ENCODE data around the gene AGMO. TPM values are rescaled to one million over a fixed set of nuclear protein-coding genes. Genes with fewer than 3 reads are reported as not detected.
A peak's percentile ranks its signal among the peaks of the same experiment; 100 is the strongest.

AGMO gene
- total RNA-seq (0.80 TPM), polyA plus RNA-seq (ENCODE audit: insufficient read depth in 1 of 8, insufficient read length in 8 of 8, low replicate concordance in 1 of 8) (1 to 10 TPM in 1 of 8 donors, under 1 TPM in 7; 0.20 to 1.8 (median 0.25) TPM)
- long read RNA-seq, donor 1, result 0 reads
- long read RNA-seq, donor 2, result 0 reads
- long read RNA-seq, donor 3, result 0 reads
- long read RNA-seq, donor 4, result 0 reads
- long read RNA-seq, donor 5, partial matches to known transcripts, result 82 of 82 reads
- long read RNA-seq, donor 5, other reads (novel, unspliced or antisense), result 0 of 82 reads
- long read RNA-seq, donor 6, result 0 reads
- long read RNA-seq, donor 7, result 0 reads
- long read RNA-seq, donor 8, result 0 reads
- long read RNA-seq, donor 9, result 0 reads
- long read RNA-seq, donor 10, result 0 reads
- long read RNA-seq, donor 11, result 0 reads

DNA sequence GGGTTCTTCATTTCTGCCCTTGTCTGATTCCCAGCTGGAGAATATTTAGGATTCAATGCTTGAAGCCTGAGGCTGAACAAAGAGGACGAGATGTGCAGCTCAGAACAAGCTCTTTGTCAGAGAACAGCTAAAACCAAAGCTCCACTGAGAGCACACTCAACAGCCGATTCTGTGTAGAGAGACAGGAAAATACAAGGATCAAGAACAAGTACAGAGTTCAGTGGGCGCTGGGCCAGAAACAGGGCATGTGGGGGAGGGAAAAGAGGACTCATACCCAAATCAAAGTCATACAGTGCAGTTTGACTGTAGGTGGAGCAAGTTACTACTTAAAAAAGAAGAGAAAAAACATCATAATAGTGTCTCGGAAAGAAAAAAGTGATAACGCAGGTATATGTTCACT lies at the start of gene AGMO:
Gene AGMO (minus strand): TSS at position 181 of the 400 bp plus-strand sequence.
- WGBS (ENCODE audit: insufficient coverage), result no CpG with 5 or more reads among the region's 5 CpGs
- Histone ChIP-seq H3K9me3 (replicated peaks; ENCODE audit: control insufficient read depth, low read depth, low read length) (no peaks in the 10 kb centered on the region), H3K27me3 (ENCODE audit: control insufficient read depth, insufficient read depth, low read length) (no peaks in the 10 kb centered on the region), H3K36me3 (ENCODE audit: control insufficient read depth, insufficient read depth, low read length) (no peaks in the 10 kb centered on the region), H3K4me1 (ENCODE audit: control insufficient read depth, insufficient read depth, low read length) (no peaks in the 10 kb centered on the region), H3K27ac (ENCODE audit: low read length) (peak within 1 kb of the TSS; percentile 26), H3K4me3 (ENCODE audit: low read length) (no peak within 1 kb of the TSS)
- peak; percentile 53 for DNase-seq

DNA sequence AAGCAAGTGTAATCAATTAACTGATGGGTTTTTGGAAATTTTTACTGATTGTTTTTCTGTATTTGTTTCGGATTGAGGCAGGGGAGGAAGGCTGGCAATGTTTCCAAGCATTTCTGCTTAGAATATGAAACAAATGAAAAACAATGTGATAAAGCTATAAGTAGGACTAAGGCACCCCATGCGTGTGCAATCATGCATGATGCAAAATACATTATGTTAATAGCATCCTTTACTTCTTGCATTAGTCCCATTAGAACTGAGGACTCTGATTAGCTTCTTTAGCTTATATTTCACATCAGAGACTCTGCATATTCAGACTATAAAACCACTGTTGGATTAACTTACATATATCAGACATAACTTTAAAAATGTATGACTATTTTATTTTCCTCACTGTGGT lies 48.7 kb upstream of the AGMO start:
- Histone ChIP-seq H3K4me1 (ENCODE audit: control insufficient read depth, insufficient read depth, low read length) (no peaks in the 10 kb centered on the region), H3K27me3 (ENCODE audit: control insufficient read depth, insufficient read depth, low read length) (no peaks in the 10 kb centered on the region), H3K9me3 (replicated peaks; ENCODE audit: control insufficient read depth, low read depth, low read length) (no peaks in the 10 kb centered on the region), H3K36me3 (ENCODE audit: control insufficient read depth, insufficient read depth, low read length) (no peaks in the 10 kb centered on the region), H3K27ac (ENCODE audit: low read length) (no peak overlapping the region), H3K4me3 (ENCODE audit: low read length) (no peak overlapping the region)
- no peak for DNase-seq
- WGBS (ENCODE audit: insufficient coverage), result 88% methylated on average over 1 of the region's 2 CpGs

DNA sequence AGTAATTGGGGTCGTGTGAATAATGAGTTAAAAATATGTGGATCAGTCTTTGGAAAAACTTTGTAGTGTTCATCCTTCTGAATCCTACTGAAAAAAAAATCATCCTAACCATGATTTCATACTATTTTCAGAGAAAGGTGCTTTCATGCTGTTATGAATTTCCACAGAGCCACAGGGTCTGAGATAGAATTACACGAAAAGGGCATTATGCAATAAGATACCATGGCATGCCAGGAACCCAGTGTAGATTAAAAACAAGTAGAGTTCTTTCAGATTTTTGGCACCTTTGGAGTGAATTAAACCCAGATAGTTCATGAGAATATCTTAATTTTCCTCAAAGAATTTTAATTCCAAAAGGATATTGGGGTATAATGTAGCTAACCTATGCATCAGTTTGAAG lies 47.5 kb upstream of the AGMO start:
- Histone ChIP-seq H3K4me3 (ENCODE audit: low read length) (no peak overlapping the region), H3K27me3 (ENCODE audit: control insufficient read depth, insufficient read depth, low read length) (no peaks in the 10 kb centered on the region), H3K27ac (ENCODE audit: low read length) (no peak overlapping the region), H3K9me3 (replicated peaks; ENCODE audit: control insufficient read depth, low read depth, low read length) (no peaks in the 10 kb centered on the region), H3K4me1 (ENCODE audit: control insufficient read depth, insufficient read depth, low read length) (no peaks in the 10 kb centered on the region), H3K36me3 (ENCODE audit: control insufficient read depth, insufficient read depth, low read length) (no peaks in the 10 kb centered on the region)
- WGBS (ENCODE audit: insufficient coverage), result no CpG with 5 or more reads among the region's 2 CpGs
- DNase-seq, result no peak

DNA sequence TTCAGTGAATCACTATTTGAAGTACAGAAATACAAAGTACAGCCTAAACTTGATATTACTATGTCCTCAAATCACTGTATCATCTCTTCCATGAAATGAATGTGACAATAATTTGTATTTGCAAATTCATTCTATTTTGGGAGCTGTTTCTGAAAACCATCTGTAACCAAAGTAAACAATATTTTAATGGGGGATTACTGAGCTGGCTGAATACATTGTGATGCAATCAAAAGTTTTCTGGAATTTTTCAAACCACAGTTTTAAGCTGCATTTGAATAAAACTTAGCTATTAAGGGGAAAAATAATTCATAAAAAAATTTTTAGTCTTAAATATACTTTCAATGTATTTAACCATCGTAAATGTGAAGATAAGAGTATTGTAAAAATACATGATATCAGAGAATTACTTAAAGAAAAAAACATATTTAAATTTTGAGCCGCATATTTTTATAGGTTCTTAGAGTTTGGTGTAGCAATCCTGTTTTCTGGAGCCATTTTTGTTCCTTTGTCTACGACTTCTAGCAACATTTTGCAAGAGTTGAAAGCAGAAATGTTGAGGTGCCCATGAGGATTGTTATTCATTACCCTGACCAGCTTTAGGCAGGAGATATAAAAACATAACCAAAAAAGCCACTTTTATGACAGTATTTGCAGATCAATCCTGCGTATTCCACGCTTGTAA lies 45.9 kb upstream of the AGMO start:
- peak; percentile 54 for DNase-seq
- no peak overlapping the region for H3K27ac ChIP-seq (ENCODE audit: low read length)
- H3K4me1 ChIP-seq (ENCODE audit: control insufficient read depth, insufficient read depth, low read length), result no peaks in the 10 kb centered on the region
- H3K9me3 ChIP-seq (replicated peaks; ENCODE audit: control insufficient read depth, low read depth, low read length), result no peaks in the 10 kb centered on the region
- H3K27me3 ChIP-seq (ENCODE audit: control insufficient read depth, insufficient read depth, low read length), result no peaks in the 10 kb centered on the region
- H3K4me3 ChIP-seq (ENCODE audit: low read length), result no peak overlapping the region
- no CpG with 5 or more reads among the region's 5 CpGs for WGBS (ENCODE audit: insufficient coverage)
- no peaks in the 10 kb centered on the region for H3K36me3 ChIP-seq (ENCODE audit: control insufficient read depth, insufficient read depth, low read length)

DNA sequence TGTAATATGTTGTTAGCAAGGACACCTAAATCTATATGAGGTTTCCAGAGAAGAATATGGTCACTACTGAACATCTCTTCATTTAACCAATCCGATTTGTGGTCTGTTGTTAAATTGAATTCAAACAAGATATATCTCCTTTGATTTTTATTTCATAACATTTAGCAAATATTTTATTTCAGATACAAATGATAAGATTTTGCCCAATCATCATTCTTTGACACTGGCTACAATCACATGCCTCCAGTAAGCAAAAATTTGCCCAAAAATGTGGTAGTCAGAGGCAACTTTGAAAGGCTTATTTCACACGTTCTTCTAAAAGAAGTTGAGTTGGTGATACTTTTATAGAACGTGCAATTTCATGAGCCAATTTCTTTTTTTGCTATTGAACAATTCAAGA lies 44.7 kb upstream of the AGMO start:
- no CpG with 5 or more reads among the region's 3 CpGs for WGBS (ENCODE audit: insufficient coverage)
- H3K4me3 ChIP-seq (ENCODE audit: low read length), result no peak overlapping the region
- H3K4me1 ChIP-seq (ENCODE audit: control insufficient read depth, insufficient read depth, low read length), result no peaks in the 10 kb centered on the region
- H3K36me3 ChIP-seq (ENCODE audit: control insufficient read depth, insufficient read depth, low read length), result no peaks in the 10 kb centered on the region
- H3K27me3 ChIP-seq (ENCODE audit: control insufficient read depth, insufficient read depth, low read length), result no peaks in the 10 kb centered on the region
- DNase-seq, result no peak
- H3K27ac ChIP-seq (ENCODE audit: low read length), result no peak overlapping the region
- no peaks in the 10 kb centered on the region for H3K9me3 ChIP-seq (replicated peaks; ENCODE audit: control insufficient read depth, low read depth, low read length)

DNA sequence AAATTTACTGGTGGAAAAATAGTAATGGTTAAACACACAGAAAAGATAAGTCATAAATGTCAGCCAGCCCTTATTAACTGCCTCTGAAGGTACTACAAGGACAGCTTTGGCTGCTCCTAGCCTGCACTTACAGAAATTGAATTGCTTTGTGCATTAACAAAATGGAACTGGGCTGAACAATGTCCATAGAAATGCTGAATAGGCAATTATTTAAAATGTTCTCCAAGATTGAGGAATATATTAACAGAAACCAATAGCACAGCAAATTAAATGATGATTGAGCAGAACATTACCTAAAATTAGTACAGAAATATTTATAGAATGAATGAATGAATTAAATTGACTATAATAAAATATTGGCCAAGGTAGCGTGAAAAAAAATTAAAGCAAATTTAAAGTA lies 42.4 kb upstream of the AGMO start:
- Histone ChIP-seq H3K4me3 (ENCODE audit: low read length) (no peak overlapping the region), H3K27ac (ENCODE audit: low read length) (no peak overlapping the region), H3K27me3 (ENCODE audit: control insufficient read depth, insufficient read depth, low read length) (no peaks in the 10 kb centered on the region), H3K4me1 (ENCODE audit: control insufficient read depth, insufficient read depth, low read length) (no peaks in the 10 kb centered on the region), H3K9me3 (replicated peaks; ENCODE audit: control insufficient read depth, low read depth, low read length) (peaks cover 5% of the 10 kb centered on the region), H3K36me3 (ENCODE audit: control insufficient read depth, insufficient read depth, low read length) (peaks cover 5% of the 10 kb centered on the region)
- DNase-seq, result no peak
- no CpG with 5 or more reads among the region's 1 CpG for WGBS (ENCODE audit: insufficient coverage)

DNA sequence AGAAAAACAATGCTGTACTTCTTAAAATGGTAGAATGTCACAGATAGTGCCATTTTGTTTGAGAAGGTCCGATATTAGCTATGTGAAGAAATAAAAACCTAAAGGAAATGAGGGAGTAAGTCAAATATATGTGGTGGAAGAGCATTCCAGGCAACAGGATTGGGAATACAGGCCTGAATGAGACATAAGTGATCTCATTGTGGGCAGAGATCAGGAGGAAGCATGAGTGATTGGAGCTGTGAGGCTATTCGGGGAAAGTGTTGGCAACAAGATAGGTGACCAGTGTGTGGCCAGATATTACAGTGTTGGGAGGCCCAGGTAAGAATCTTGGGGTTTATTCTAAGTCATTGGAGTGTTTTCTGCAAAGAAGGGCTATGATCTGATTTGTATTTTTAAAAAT lies 41.3 kb upstream of the AGMO start:
- no peak for DNase-seq
- 80% methylated on average over 1 of the region's 2 CpGs for WGBS (ENCODE audit: insufficient coverage)
- Histone ChIP-seq H3K9me3 (replicated peaks; ENCODE audit: control insufficient read depth, low read depth, low read length) (peaks cover 5% of the 10 kb centered on the region), H3K4me3 (ENCODE audit: low read length) (no peak overlapping the region), H3K27ac (ENCODE audit: low read length) (no peak overlapping the region), H3K27me3 (ENCODE audit: control insufficient read depth, insufficient read depth, low read length) (no peaks in the 10 kb centered on the region), H3K4me1 (ENCODE audit: control insufficient read depth, insufficient read depth, low read length) (no peaks in the 10 kb centered on the region), H3K36me3 (ENCODE audit: control insufficient read depth, insufficient read depth, low read length) (peaks cover 5% of the 10 kb centered on the region)

DNA sequence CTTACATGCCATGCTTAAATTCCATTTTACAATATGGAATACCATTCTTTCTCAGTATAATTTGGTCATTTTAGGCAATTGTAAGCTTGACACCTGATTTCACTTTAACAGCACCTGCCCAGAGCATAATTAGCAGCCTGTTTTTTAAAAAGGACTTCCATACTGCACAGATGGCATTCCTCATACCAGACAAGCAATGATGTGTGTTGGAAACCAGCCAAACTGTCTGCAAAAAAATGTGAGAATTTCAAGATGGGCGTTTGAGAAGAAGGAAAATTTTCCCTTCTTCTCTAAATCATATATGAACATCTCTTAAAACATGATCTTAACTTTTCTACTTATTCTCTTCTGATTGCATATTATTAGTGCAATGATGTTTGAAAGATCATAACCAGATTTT lies 40.4 kb upstream of the AGMO start:
- WGBS (ENCODE audit: insufficient coverage), result no CpG with 5 or more reads among the region's 1 CpG
- H3K4me3 ChIP-seq (ENCODE audit: low read length), result no peak overlapping the region
- no peaks in the 10 kb centered on the region for H3K4me1 ChIP-seq (ENCODE audit: control insufficient read depth, insufficient read depth, low read length)
- peak; percentile 52 for DNase-seq
- peaks cover 5% of the 10 kb centered on the region for H3K9me3 ChIP-seq (replicated peaks; ENCODE audit: control insufficient read depth, low read depth, low read length)
- H3K27me3 ChIP-seq (ENCODE audit: control insufficient read depth, insufficient read depth, low read length), result no peaks in the 10 kb centered on the region
- H3K36me3 ChIP-seq (ENCODE audit: control insufficient read depth, insufficient read depth, low read length), result peaks cover 5% of the 10 kb centered on the region
- no peak overlapping the region for H3K27ac ChIP-seq (ENCODE audit: low read length)

DNA sequence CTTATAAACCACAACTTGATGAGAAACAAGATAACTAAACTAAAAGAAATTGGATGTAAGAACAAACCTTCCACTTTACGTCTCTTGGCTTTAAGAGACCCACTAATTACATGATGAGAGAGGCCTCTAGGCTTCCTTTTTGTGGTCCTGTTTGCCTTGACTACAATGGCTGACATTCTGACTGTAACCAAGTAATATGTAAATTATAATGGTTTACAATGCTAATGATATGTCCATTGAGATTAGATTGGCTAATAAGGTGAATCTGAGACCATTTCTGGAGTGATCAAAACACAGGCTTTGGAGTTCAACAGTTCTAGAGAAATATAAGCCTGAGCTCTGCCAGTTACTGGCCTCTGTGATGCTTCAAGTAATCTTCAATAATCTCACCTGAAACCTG lies 39.4 kb upstream of the AGMO start:
- no peak overlapping the region for H3K27ac ChIP-seq (ENCODE audit: low read length)
- no peaks in the 10 kb centered on the region for H3K27me3 ChIP-seq (ENCODE audit: control insufficient read depth, insufficient read depth, low read length)
- peaks cover 5% of the 10 kb centered on the region for H3K36me3 ChIP-seq (ENCODE audit: control insufficient read depth, insufficient read depth, low read length)
- no peaks in the 10 kb centered on the region for H3K4me1 ChIP-seq (ENCODE audit: control insufficient read depth, insufficient read depth, low read length)
- no CpG with 5 or more reads among the region's 1 CpG for WGBS (ENCODE audit: insufficient coverage)
- H3K4me3 ChIP-seq (ENCODE audit: low read length), result no peak overlapping the region
- peaks cover 5% of the 10 kb centered on the region for H3K9me3 ChIP-seq (replicated peaks; ENCODE audit: control insufficient read depth, low read depth, low read length)
- no peak for DNase-seq

DNA sequence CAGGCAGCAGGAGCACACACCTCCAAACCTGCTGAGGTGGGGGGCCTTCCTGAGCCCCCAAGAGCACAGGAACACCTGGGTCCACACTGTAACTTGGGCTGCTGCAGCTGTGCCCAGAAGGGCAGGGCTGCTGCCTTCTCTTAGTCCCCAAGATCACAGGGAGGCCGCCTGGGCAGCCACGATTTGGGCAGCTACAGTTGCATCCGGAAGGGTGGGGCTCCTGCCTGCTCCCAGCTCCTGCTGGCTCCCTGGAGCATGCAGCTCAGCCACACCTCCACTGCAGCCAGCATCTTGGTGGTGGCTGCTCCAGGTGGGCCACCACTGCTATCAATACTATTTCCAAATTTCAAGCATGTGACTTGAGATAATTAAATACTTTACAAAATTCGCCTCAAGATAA lies 38.5 kb upstream of the AGMO start:
- Histone ChIP-seq H3K4me1 (ENCODE audit: control insufficient read depth, insufficient read depth, low read length) (no peaks in the 10 kb centered on the region), H3K27me3 (ENCODE audit: control insufficient read depth, insufficient read depth, low read length) (no peaks in the 10 kb centered on the region), H3K9me3 (replicated peaks; ENCODE audit: control insufficient read depth, low read depth, low read length) (peaks cover 5% of the 10 kb centered on the region), H3K36me3 (ENCODE audit: control insufficient read depth, insufficient read depth, low read length) (peaks cover 5% of the 10 kb centered on the region), H3K27ac (ENCODE audit: low read length) (no peak overlapping the region), H3K4me3 (ENCODE audit: low read length) (no peak overlapping the region)
- 63% methylated on average over 3 of the region's 4 CpGs for WGBS (ENCODE audit: insufficient coverage)
- DNase-seq, result no peak
